ENCODE results near the gene STMN3. TPM values are rescaled to one million over a fixed set of nuclear protein-coding genes. Genes with fewer than 3 reads are reported as not detected.

Gene STMN3
- total RNA-seq, 1 experiment from 2014 or later: 42.7 TPM

DNA sequence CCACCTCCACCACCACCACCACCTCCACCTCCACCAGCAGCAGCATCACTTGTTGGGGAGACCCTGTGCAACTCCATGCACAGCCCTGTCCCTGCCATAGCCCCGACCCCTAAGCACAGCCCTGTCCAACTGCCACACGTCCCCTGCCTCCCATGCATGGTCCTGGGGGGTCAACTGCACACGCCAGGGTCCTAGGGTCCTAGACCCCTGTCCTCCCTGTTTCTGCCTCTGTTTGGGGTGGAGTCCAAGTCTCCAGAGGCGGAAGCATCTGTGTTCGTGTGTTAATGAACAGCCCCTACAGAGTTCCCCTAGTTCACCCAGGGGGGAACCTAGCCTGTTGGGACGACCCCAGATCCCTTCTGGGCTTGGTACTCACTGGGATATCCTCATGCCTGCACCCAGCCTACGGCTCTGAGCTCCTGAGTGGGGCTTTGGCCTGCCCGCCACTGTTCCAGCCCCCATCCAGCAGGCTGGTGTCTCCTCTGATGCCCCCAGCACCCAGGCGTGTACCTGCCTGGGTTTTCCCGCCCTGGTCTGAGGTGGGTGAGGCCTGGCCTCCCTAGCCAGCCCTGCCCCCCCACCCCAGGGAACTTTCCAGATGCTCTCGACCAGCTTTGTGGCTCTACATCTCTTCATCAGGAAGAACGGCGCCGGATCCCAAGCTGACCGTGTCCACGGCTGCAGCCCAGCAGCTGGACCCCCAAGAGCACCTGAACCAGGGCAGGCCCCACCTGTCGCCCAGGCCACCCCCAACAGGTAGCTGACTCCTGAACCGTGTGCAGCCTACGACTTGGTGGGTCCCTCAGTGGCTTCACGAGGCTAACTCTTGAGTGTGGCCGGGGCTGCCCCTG, 40.7 kb upstream of the STMN3 start:
- no peak for DNase-seq (ENCODE audit: low read depth, low spot score)
- no peak overlapping the region; the same call in 1 of the 2 replicates for H3K27ac ChIP-seq (ENCODE audit: low read length)
- POLR2A ChIA-PET: no interaction called here
- H3K4me3 ChIP-seq (ENCODE audit: low read depth in 2 of 2, low read length in 2 of 2): no peak overlapping the region
- no peak for ATAC-seq
- BruUV-seq (replicated peaks): no TSS peak
- in situ Hi-C loops (cut with HindIII; ENCODE audit: low pct_unique_long_range_greater_than_20kb, low sequenced_read_pairs) (no loop called here), intact Hi-C loops (cut with micrococcal nuclease; ENCODE audit: unreplicated experiment) (no loop called here)
- H3K36me3 ChIP-seq (ENCODE audit: control insufficient read depth, insufficient read depth, low read length): no peaks in the 10 kb centered on the region
- CTCF ChIA-PET: no interaction called here
- H3K27me3 ChIP-seq (ENCODE audit: control insufficient read depth, insufficient read depth, low read length): no peaks in the 10 kb centered on the region
- peaks cover 35% of the 10 kb centered on the region for H3K4me1 ChIP-seq (ENCODE audit: control insufficient read depth, insufficient read depth, low read length)
- TF ChIP-seq, protein P1, sequence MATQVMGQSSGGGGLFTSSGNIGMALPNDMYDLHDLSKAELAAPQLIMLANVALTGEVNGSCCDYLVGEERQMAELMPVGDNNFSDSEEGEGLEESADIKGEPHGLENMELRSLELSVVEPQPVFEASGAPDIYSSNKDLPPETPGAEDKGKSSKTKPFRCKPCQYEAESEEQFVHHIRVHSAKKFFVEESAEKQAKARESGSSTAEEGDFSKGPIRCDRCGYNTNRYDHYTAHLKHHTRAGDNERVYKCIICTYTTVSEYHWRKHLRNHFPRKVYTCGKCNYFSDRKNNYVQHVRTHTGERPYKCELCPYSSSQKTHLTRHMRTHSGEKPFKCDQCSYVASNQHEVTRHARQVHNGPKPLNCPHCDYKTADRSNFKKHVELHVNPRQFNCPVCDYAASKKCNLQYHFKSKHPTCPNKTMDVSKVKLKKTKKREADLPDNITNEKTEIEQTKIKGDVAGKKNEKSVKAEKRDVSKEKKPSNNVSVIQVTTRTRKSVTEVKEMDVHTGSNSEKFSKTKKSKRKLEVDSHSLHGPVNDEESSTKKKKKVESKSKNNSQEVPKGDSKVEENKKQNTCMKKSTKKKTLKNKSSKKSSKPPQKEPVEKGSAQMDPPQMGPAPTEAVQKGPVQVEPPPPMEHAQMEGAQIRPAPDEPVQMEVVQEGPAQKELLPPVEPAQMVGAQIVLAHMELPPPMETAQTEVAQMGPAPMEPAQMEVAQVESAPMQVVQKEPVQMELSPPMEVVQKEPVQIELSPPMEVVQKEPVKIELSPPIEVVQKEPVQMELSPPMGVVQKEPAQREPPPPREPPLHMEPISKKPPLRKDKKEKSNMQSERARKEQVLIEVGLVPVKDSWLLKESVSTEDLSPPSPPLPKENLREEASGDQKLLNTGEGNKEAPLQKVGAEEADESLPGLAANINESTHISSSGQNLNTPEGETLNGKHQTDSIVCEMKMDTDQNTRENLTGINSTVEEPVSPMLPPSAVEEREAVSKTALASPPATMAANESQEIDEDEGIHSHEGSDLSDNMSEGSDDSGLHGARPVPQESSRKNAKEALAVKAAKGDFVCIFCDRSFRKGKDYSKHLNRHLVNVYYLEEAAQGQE (IDR thresholded peaks at IDR 0.05; ENCODE audit: insufficient read depth in 1 of 2, low read depth in 2 of 2, low read length in 1 of 2): no peak
- no peak for TF ChIP-seq TCF7L2 (IDR thresholded peaks at IDR 0.05; ENCODE audit: low read depth, low read length)
- no peak for TF ChIP-seq POLR2AphosphoS5 (IDR thresholded peaks at IDR 0.05; ENCODE audit: low read depth, low read length)
- TF ChIP-seq, protein P2, sequence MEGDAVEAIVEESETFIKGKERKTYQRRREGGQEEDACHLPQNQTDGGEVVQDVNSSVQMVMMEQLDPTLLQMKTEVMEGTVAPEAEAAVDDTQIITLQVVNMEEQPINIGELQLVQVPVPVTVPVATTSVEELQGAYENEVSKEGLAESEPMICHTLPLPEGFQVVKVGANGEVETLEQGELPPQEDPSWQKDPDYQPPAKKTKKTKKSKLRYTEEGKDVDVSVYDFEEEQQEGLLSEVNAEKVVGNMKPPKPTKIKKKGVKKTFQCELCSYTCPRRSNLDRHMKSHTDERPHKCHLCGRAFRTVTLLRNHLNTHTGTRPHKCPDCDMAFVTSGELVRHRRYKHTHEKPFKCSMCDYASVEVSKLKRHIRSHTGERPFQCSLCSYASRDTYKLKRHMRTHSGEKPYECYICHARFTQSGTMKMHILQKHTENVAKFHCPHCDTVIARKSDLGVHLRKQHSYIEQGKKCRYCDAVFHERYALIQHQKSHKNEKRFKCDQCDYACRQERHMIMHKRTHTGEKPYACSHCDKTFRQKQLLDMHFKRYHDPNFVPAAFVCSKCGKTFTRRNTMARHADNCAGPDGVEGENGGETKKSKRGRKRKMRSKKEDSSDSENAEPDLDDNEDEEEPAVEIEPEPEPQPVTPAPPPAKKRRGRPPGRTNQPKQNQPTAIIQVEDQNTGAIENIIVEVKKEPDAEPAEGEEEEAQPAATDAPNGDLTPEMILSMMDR (IDR thresholded peaks at IDR 0.05): no peak
- H3K9me3 ChIP-seq (ENCODE audit: control insufficient read depth, insufficient read depth, low read depth, low read length): no peaks in the 10 kb centered on the region

DNA sequence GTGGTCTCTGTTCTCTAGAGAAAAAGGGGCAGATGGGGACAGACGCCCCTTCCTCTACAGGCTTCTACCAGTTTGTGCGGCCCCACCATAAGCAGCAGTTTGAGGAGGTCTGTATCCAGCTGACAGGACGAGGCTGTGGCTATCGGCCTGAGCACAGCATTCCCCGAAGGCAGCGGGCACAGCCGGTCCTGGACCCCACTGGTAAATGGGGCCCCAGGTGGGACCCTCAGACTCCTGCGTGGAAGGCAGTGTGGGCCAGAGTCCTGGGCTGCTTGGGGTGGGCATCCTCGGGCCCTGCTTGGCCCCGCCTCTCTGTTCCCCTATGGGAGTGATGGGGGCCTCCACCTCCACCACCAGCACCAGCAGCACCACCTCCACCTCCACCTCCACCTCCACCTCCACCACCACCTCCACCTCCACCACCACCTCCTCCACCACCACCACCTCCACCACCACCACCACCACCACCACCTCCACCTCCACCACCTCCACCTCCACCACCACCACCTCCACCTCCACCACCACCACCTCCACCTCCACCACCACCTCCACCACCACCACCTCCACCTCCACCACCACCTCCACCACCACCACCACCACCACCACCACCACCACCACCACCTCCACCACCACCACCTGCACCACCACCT, 40.0 kb upstream of the STMN3 start:
- Histone ChIP-seq H3K27ac (ENCODE audit: low read length) (no peak overlapping the region), H3K4me3 (ENCODE audit: low read depth in 2 of 2, low read length in 2 of 2) (no peak overlapping the region), H3K4me1 (ENCODE audit: control insufficient read depth, insufficient read depth, low read length) (peaks cover 28% of the 10 kb centered on the region), H3K27me3 (ENCODE audit: control insufficient read depth, insufficient read depth, low read length) (no peaks in the 10 kb centered on the region), H3K36me3 (ENCODE audit: control insufficient read depth, insufficient read depth, low read length) (no peaks in the 10 kb centered on the region), H3K9me3 (ENCODE audit: control insufficient read depth, insufficient read depth, low read depth, low read length) (no peaks in the 10 kb centered on the region)
- TF ChIP-seq SIN3A (IDR thresholded peaks at IDR 0.05; ENCODE audit: borderline replicate concordance, insufficient read depth, low read depth, low read length) (no peak), TCF7L2 (IDR thresholded peaks at IDR 0.05; ENCODE audit: low read depth, low read length) (no peak), POLR2AphosphoS5 (IDR thresholded peaks at IDR 0.05; ENCODE audit: low read depth, low read length) (no peak)
- TF ChIP-seq, protein P2 (IDR thresholded peaks at IDR 0.05): no peak
- TF ChIP-seq, protein P1 (IDR thresholded peaks at IDR 0.05; ENCODE audit: insufficient read depth in 1 of 2, low read depth in 2 of 2, low read length in 1 of 2): no peak
- ChIA-PET POLR2A (no interaction called here), CTCF (no interaction called here)
- ATAC-seq (no peak), DNase-seq (ENCODE audit: low read depth, low spot score) (no peak)
- intact Hi-C loops (cut with micrococcal nuclease; ENCODE audit: unreplicated experiment): no loop called here
- in situ Hi-C loops (cut with HindIII; ENCODE audit: low pct_unique_long_range_greater_than_20kb, low sequenced_read_pairs): no loop called here
- no TSS peak for BruUV-seq (replicated peaks)
